NT2/D1 (cell line): ENCODE results near the gene MRPL54.
"Not testable (repeated sequence)": the region's sequence is repeated elsewhere in the genome, so short reads cannot be mapped to it uniquely, and the experiment has no call there.

Experiments used
- DNase-seq: peaks from one replicate; pipeline ENCODE4 v3.0.0-alpha.2; 2011; ENCODE audit warnings: low read depth, low spot score
- H3K27me3 ChIP-seq: 2 replicates; pipeline ENCODE4 v1.6.0; 2011; ENCODE audit warnings: mild to moderate bottlenecking; ENCODE audit not compliant: insufficient read length, insufficient read depth
- H3K36me3 ChIP-seq: 2 replicates; pipeline ENCODE4 v1.6.1; 2011; ENCODE audit warnings: mild to moderate bottlenecking, low read length, mixed read lengths; ENCODE audit not compliant: insufficient read depth, insufficient read length
- H3K4me1 ChIP-seq: 2 replicates; pipeline ENCODE4 v1.5.1; 2011; ENCODE audit not compliant: insufficient read depth, insufficient read length
- H3K4me3 ChIP-seq: 2 replicates; pipeline ENCODE4 v1.5.1; 2011; ENCODE audit warnings: low read depth; ENCODE audit not compliant: insufficient read length
- H3K9ac ChIP-seq: 2 replicates; pipeline ENCODE4 v1.6.0; 2011; ENCODE audit warnings: low read depth; ENCODE audit not compliant: insufficient read length
- H3K9me3 ChIP-seq: 2 replicates; pipeline ENCODE4 v1.5.1; 2011; ENCODE audit warnings: mild to moderate bottlenecking, low read length; ENCODE audit not compliant: insufficient read depth
- SUZ12 ChIP-seq: IDR thresholded peaks from 2 replicates; pipeline ENCODE4 v1.6.1; 2011; ENCODE audit not compliant: insufficient read length, insufficient read depth; ENCODE audit errors: extremely low read depth
- YY1 ChIP-seq: IDR thresholded peaks from 2 replicates; pipeline ENCODE4 v1.6.1; 2011; ENCODE audit not compliant: insufficient read length, insufficient read depth
- ZNF274 ChIP-seq: IDR thresholded peaks from 2 replicates; pipeline ENCODE4 v1.6.1; 2011; ENCODE audit warnings: mild to moderate bottlenecking, low read depth, low read length

The MRPL54 gene

DNA sequence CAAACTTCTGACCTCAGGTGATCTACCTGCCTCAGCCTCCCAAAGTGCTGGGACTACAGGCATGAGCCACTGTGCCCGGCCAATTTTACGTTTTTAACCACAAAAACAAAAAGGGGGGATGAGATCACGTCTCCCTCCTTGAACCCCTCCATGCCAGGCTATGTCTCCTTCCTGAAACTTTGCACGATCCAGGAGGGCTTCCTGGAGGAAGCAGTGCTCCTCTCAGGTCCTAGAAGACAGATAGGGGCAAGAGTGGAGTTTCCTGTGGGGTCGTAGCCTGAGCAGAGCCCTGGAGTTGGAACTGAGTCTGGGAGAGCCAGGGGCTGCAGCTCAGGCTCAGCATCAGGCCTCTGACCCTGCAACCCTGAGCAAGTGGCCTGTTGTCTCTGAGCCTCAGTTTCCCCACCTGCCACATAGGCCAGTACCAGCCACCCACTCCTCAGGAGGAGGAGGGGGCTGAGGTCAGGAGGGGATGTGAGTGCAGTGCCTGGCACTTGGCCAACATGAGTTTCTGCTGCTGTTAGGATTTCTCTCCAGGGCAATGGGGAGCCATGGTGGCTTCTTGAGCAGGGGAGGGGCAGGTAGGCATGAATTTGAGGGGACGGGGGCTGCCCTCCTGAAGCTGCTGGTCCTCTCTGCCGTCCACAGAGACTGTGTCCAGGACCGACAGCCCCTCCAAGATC, 17.0 kb upstream of the MRPL54 start:
- no peaks in the 10 kb centered on the region for H3K27me3 ChIP-seq
- H3K9ac ChIP-seq, result no peak overlapping the region
- TF ChIP-seq YY1, result no peak
- no peak for TF ChIP-seq SUZ12
- TF ChIP-seq ZNF274, result no peak
- no peak for DNase-seq
- H3K9me3 ChIP-seq, result no peaks in the 10 kb centered on the region
- H3K4me1 ChIP-seq, result no peaks in the 10 kb centered on the region
- no peak overlapping the region for H3K4me3 ChIP-seq
- H3K36me3 ChIP-seq, result peaks cover 14% of the 10 kb centered on the region

- DNase-seq, result no peak
- peaks cover 24% of the 10 kb centered on the region for H3K36me3 ChIP-seq
- H3K27me3 ChIP-seq, result no peaks in the 10 kb centered on the region
- no peaks in the 10 kb centered on the region for H3K9me3 ChIP-seq
- H3K4me3 ChIP-seq, result no peak overlapping the region
- H3K9ac ChIP-seq, result no peak overlapping the region
- no peaks in the 10 kb centered on the region for H3K4me1 ChIP-seq
- no peak for TF ChIP-seq YY1
- no peak for TF ChIP-seq ZNF274
- no peak for TF ChIP-seq SUZ12
These were observed 16.0 kb upstream of the MRPL54 start for GRCh38 chr19:3746371-3747056.

GRCh38 chr19:3748965-3749364, 13.5 kb upstream of the MRPL54 start:
- Histone ChIP-seq H3K4me1 (no peaks in the 10 kb centered on the region), H3K27me3 (no peaks in the 10 kb centered on the region), H3K4me3 (no peak overlapping the region), H3K9ac (no peak overlapping the region), H3K9me3 (no peaks in the 10 kb centered on the region), H3K36me3 (peaks cover 42% of the 10 kb centered on the region)
- DNase-seq, result no peak
- TF ChIP-seq ZNF274 (no peak), SUZ12 (no peak), YY1 (no peak)

DNA sequence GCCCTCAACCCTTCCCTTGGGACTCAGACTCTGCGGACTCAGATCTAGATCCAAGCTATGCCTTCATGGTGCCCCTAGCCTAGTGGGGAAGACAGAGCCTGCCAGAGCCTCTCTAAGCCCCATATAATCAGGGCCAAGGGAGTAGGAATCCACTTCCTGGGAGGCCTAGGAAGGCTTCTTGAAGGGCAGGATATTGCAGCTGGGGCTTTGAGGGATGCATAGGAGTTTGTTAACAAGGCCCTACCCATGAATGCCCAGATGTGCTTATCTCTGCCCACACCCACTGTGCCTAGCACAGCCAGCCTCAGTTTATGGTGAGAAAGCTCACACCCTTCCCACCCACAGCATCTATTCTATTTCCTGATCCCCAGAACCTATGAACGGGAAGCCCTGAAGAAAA, 12.3 kb upstream of the MRPL54 start:
- H3K27me3 ChIP-seq, result no peaks in the 10 kb centered on the region
- H3K36me3 ChIP-seq, result peaks cover 51% of the 10 kb centered on the region
- no peak overlapping the region for H3K4me3 ChIP-seq
- DNase-seq, result no peak
- H3K9me3 ChIP-seq, result no peaks in the 10 kb centered on the region
- no peak overlapping the region for H3K9ac ChIP-seq
- TF ChIP-seq ZNF274 (no peak), YY1 (no peak), SUZ12 (no peak)
- H3K4me1 ChIP-seq, result no peaks in the 10 kb centered on the region

DNA sequence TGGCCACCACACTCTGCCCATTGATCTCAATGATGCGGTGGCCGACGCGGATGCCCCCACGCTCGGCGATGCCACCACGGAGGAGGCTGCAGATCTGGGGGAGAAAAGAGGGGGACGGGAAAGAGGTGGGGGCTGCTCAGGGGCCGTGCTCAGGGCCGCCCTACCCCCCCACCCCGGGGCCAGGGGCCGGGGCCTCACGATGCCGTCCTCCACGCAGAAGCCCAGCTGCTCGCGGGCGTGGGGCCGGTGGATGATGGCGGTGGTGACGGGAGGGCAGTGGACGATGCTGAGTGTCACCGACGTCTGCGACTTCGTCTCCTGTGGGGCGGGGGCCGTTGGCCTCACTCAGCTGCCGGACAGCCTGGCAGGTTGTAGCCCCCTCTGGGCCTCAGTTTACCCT, 11.2 kb upstream of the MRPL54 start:
- Histone ChIP-seq H3K36me3 (peaks cover 51% of the 10 kb centered on the region), H3K27me3 (no peaks in the 10 kb centered on the region), H3K4me3 (no peak overlapping the region), H3K9ac (no peak overlapping the region), H3K9me3 (no peaks in the 10 kb centered on the region), H3K4me1 (no peaks in the 10 kb centered on the region)
- TF ChIP-seq SUZ12, result no peak
- no peak for TF ChIP-seq ZNF274
- no peak for DNase-seq

- no peaks in the 10 kb centered on the region for H3K4me1 ChIP-seq
- no peak overlapping the region for H3K4me3 ChIP-seq
- no peak overlapping the region for H3K9ac ChIP-seq
- DNase-seq, result no peak
- H3K36me3 ChIP-seq, result peaks cover 59% of the 10 kb centered on the region
- TF ChIP-seq ZNF274, result no peak
- no peak for TF ChIP-seq SUZ12
- TF ChIP-seq YY1, result no peak
- no peaks in the 10 kb centered on the region for H3K27me3 ChIP-seq
- no peaks in the 10 kb centered on the region for H3K9me3 ChIP-seq
These were observed 10.0 kb upstream of the MRPL54 start for GRCh38 chr19:3752492-3752891.

GRCh38 chr19:3753631-3754410, 8.7 kb upstream of the MRPL54 start:
- Histone ChIP-seq H3K36me3 (peaks cover 71% of the 10 kb centered on the region), H3K4me1 (no peaks in the 10 kb centered on the region), H3K9me3 (no peaks in the 10 kb centered on the region), H3K4me3 (no peak overlapping the region), H3K9ac (no peak overlapping the region), H3K27me3 (no peaks in the 10 kb centered on the region)
- TF ChIP-seq ZNF274 (no peak), SUZ12 (no peak), YY1 (no peak)
- DNase-seq, result no peak

DNA sequence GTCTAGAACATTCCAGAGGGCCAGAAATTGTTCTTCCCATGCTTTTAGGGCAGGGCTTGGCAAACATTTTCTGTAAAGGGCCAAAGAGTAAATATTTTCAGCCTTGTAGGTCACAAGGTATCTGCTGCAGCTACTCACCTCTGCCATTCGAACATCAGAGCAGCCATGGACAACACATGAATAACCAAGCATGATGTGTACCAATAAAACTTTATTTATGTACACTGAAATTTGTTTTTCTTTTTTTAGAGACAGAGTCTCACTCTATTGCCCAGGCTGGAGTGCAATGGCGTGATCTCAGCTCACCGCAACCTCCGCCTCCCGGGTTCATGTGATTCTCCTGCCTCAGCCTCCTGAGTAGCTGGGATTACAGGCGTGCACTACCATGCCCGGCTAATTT, 4.8 kb upstream of the MRPL54 start:
- not testable (repeated sequence) for H3K27me3 ChIP-seq, H3K4me1 ChIP-seq, H3K9me3 ChIP-seq, H3K4me3 ChIP-seq, H3K9ac ChIP-seq, DNase-seq
- H3K36me3 ChIP-seq, result peaks cover 48% of the 10 kb centered on the region

GRCh38 chr19:3758297-3758696, 4.2 kb upstream of the MRPL54 start:
- peaks cover 44% of the 10 kb centered on the region for H3K36me3 ChIP-seq
- not testable (repeated sequence) for H3K4me1 ChIP-seq, DNase-seq, H3K9me3 ChIP-seq, H3K9ac ChIP-seq, H3K4me3 ChIP-seq, H3K27me3 ChIP-seq
